Brain microvascular endothelial cell (primary cell): ENCODE results near the gene FAM78B.

Experiments
- DNase-seq: peaks from one replicate; pipeline ENCODE4 v3.0.0-alpha.2; 2020
- H3K27ac ChIP-seq: fragments of 250-450 bp; sonication (Bioruptor Pico); 2 replicates; pipeline ENCODE4 v1.5.1; 2020; ENCODE audit warnings: mild to moderate bottlenecking, moderate library complexity
- H3K27me3 ChIP-seq: fragments of 250-450 bp; sonication (Bioruptor Pico); replicated peaks from 2 replicates; pipeline ENCODE4 v1.5.1; 2020; ENCODE audit warnings: mild to moderate bottlenecking
- H3K36me3 ChIP-seq: fragments of 250-450 bp; sonication (Bioruptor Pico); replicated peaks from 2 replicates; pipeline ENCODE4 v1.5.1; 2020; ENCODE audit warnings: mild to moderate bottlenecking
- H3K4me3 ChIP-seq: 2 replicates; pipeline ENCODE4 v1.5.1; 2011; ENCODE audit warnings: low read depth, mild to moderate bottlenecking, control low read depth, low read length, moderate library complexity
- CTCF ChIP-seq: IDR thresholded peaks from 2 replicates; pipeline ENCODE4 v1.5.1; 2011; ENCODE audit warnings: low read depth, mild to moderate bottlenecking, moderate library complexity, low read length, control low read depth, inconsistent platforms; ENCODE audit errors: missing control alignments
- in situ Hi-C: cut with HindIII; loops from 2 replicates; pipeline ENCODE4 v1.10.0; 2017; ENCODE audit warnings: low sequenced_read_pairs, low pct_ligation_motif_present

Gene FAM78B

GRCh38 chr1:166084613-166085012 lies 82.2 kb downstream of the FAM78B start:
- Histone ChIP-seq H3K27ac (no peak overlapping the region), H3K4me3 (no peak overlapping the region), H3K36me3 (no peaks in the 10 kb centered on the region), H3K27me3 (no peaks in the 10 kb centered on the region)
- no peak for DNase-seq
- in situ Hi-C loops = no loop called here
- no peak for TF ChIP-seq CTCF

DNA sequence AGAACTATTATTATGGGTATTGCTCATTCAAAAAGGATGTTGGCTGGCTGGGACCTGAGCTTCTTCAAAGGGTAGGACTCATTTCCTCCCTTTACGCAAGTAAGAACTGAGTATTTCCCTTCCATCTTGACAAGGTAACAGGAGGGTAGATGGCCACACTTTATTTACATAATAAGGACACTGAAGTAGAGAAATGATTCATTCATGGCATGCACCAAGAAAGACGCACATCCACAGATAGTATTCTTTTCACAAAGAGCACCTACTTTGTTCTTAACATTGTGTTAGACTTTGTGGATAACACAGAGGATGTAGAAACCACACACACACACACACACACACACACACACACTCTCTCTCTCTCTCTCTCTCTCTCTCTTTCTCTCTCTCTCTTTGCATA lies 82.9 kb downstream of the FAM78B start:
- Histone ChIP-seq H3K4me3 (no peak overlapping the region), H3K27me3 (no peaks in the 10 kb centered on the region), H3K27ac (no peak overlapping the region), H3K36me3 (no peaks in the 10 kb centered on the region)
- in situ Hi-C loops = no loop called here
- no peak for DNase-seq
- TF ChIP-seq CTCF = no peak

GRCh38 chr1:166082601-166083000 lies 84.2 kb downstream of the FAM78B start:
- TF ChIP-seq CTCF = no peak

GRCh38 chr1:166080967-166081870 lies 85.6 kb downstream of the FAM78B start:
- no peaks in the 10 kb centered on the region for H3K36me3 ChIP-seq
- no peaks in the 10 kb centered on the region for H3K27me3 ChIP-seq
- in situ Hi-C loops = no loop called here
- no peak for DNase-seq
- peak overlapping the region; percentile 20 for H3K4me3 ChIP-seq
- no peak overlapping the region for H3K27ac ChIP-seq
- TF ChIP-seq CTCF = no peak

More at GRCh38 chr1:166082601-166083000, 84.2 kb downstream of the FAM78B start:
- H3K4me3 ChIP-seq = no peak overlapping the region
- no peaks in the 10 kb centered on the region for H3K27me3 ChIP-seq
- DNase-seq = no peak
- H3K27ac ChIP-seq = no peak overlapping the region
- H3K36me3 ChIP-seq = no peaks in the 10 kb centered on the region
- in situ Hi-C loops = no loop called here

DNA sequence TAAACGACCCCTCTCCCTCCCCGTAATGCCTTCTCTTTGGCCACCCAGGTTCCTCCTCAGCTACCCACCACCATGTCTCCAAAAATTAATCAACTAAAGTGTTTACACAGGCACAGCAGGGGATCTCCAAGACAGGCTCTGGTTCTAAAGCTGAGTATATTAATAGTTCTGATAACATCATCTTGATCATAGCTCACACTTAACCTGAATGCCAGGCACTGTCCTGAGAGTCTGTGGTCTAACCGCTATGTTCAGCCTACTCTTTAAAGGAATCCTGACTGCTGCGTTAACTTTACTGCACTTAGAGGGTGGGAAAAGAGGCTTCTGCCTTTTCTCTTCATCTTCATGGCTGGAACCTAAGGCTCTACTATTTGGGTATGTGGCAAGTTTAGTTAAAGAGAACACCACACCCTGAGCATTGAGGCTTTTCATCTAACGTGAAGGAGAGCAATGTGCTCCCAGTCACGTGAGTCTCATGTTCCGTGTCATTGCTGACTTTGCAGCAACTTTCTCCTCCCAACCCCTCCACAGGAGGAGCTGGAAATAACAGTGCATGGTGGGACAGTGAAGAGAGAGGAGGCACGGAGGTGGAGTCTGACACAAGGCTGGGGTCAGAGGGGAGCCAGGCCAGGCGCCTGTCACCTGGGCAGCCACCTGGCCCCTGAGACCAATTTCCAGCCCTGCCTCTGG lies 86.4 kb downstream of the FAM78B start:
- no peak overlapping the region for H3K27ac ChIP-seq
- DNase-seq = no peak
- TF ChIP-seq CTCF = no peak
- no peaks in the 10 kb centered on the region for H3K36me3 ChIP-seq
- H3K27me3 ChIP-seq = no peaks in the 10 kb centered on the region
- H3K4me3 ChIP-seq = peak overlapping the region; percentile 20
- in situ Hi-C loops = no loop called here
